NOMO-1 treated with DMSO at 0.1 percent for 48 hours (cell line): Measurements from ENCODE around the gene IGIP.

Source experiments
- DNase-seq: peaks from one replicate; lab custom pipeline; 2025; ENCODE audit not compliant: unreplicated experiment; lab: John Stamatoyannopoulos, UW

The IGIP gene

GRCh38 chr5:140162781-140163180 is 37.0 kb downstream of the IGIP start:
- no peak for DNase-seq

GRCh38 chr5:140165101-140165922 is 39.6 kb downstream of the IGIP start:
- no peak for DNase-seq

- no peak for DNase-seq
Measured at GRCh38 chr5:140165923-140166270, 40.2 kb downstream of the IGIP start.

GRCh38 chr5:140166911-140167310 is 41.2 kb downstream of the IGIP start:
- peak; percentile 76 for DNase-seq

GRCh38 chr5:140168371-140168770 is 42.6 kb downstream of the IGIP start:
- DNase-seq, result no peak

GRCh38 chr5:140169410-140169809 is 43.7 kb downstream of the IGIP start:
- DNase-seq, result no peak

GRCh38 chr5:140172483-140172882 is 46.7 kb downstream of the IGIP start:
- no peak for DNase-seq

- DNase-seq, result no peak
Measured at GRCh38 chr5:140174014-140174413, 48.3 kb downstream of the IGIP start.

GRCh38 chr5:140174465-140175366 is 49.0 kb downstream of the IGIP start, which contains the start of gene CYSTM1:
CYSTM1 (plus strand) TSS chr5:140175188; CDS start chr5:140194466, 19,278 bp downstream.
- DNase-seq, result peak; percentile 82

GRCh38 chr5:140175367-140176030 is 49.8 kb downstream of the IGIP start:
- DNase-seq, result peak; percentile 74

- no peak for DNase-seq
Measured at GRCh38 chr5:140176031-140176387, 50.3 kb downstream of the IGIP start.

GRCh38 chr5:140178086-140178410 is 52.3 kb downstream of the IGIP start:
- DNase-seq, result no peak

GRCh38 chr5:140178482-140179116 is 52.9 kb downstream of the IGIP start:
- DNase-seq, result no peak
